Measurements from ENCODE around the gene SVEP1.

The SVEP1 gene

GRCh38 chr9:110578575-110579033 lies 937 bp downstream of the SVEP1 start:
- Histone ChIP-seq H3K4me2 (ENCODE audit: low read length) (no peak overlapping the region), H3K9ac (ENCODE audit: low read length) (no peak overlapping the region), H3K27ac (ENCODE audit: low read depth, low read length, poor library complexity, severe bottlenecking) (no peak overlapping the region), H3K9me2 (ENCODE audit: low read depth, low read length) (no peaks in the 10 kb centered on the region), H3K4me3 (ENCODE audit: low read depth, low read length, poor library complexity, severe bottlenecking) (no peak overlapping the region), H3K4me1 (ENCODE audit: insufficient read depth, low read length, severe bottlenecking) (no peaks in the 10 kb centered on the region), H2AFZ (ENCODE audit: low read length) (no peak overlapping the region), H3K79me2 (ENCODE audit: insufficient read depth, low read length) (no peaks in the 10 kb centered on the region), H3K9me3 (ENCODE audit: low read length) (no peaks in the 10 kb centered on the region), H3K27me3 (ENCODE audit: insufficient read depth, low read length) (no peaks in the 10 kb centered on the region), H3K36me3 (ENCODE audit: insufficient read depth, low read length) (no peaks in the 10 kb centered on the region), H3F3A (ENCODE audit: insufficient read depth, low read length) (no peaks in the 10 kb centered on the region), H4K20me1 (ENCODE audit: insufficient read depth, low read length) (no peaks in the 10 kb centered on the region)
- TF ChIP-seq EZH2 (IDR thresholded peaks at IDR 0.05; ENCODE audit: borderline replicate concordance, low read length) (no peak), CTCF (IDR thresholded peaks at IDR 0.05; ENCODE audit: low read length) (no peak)

- H3K36me3 ChIP-seq (ENCODE audit: insufficient read depth, low read length) = no peaks in the 10 kb centered on the region
- no peak overlapping the region for H3K9ac ChIP-seq (ENCODE audit: low read length)
- no peaks in the 10 kb centered on the region for H3K4me1 ChIP-seq (ENCODE audit: insufficient read depth, low read length, severe bottlenecking)
- no peak overlapping the region for H3K4me2 ChIP-seq (ENCODE audit: low read length)
- H3K4me3 ChIP-seq (ENCODE audit: low read depth, low read length, poor library complexity, severe bottlenecking) = no peak overlapping the region
- no peaks in the 10 kb centered on the region for H3K9me3 ChIP-seq (ENCODE audit: low read length)
- no peaks in the 10 kb centered on the region for H3K79me2 ChIP-seq (ENCODE audit: insufficient read depth, low read length)
- no peak overlapping the region for H3K27ac ChIP-seq (ENCODE audit: low read depth, low read length, poor library complexity, severe bottlenecking)
- no peaks in the 10 kb centered on the region for H3K9me2 ChIP-seq (ENCODE audit: low read depth, low read length)
- H3K27me3 ChIP-seq (ENCODE audit: insufficient read depth, low read length) = no peaks in the 10 kb centered on the region
- no peak overlapping the region for H2AFZ ChIP-seq (ENCODE audit: low read length)
- H3F3A ChIP-seq (ENCODE audit: insufficient read depth, low read length) = no peaks in the 10 kb centered on the region
- H4K20me1 ChIP-seq (ENCODE audit: insufficient read depth, low read length) = no peaks in the 10 kb centered on the region
- TF ChIP-seq CTCF (IDR thresholded peaks at IDR 0.05; ENCODE audit: low read length) = no peak
- no peak for TF ChIP-seq EZH2 (IDR thresholded peaks at IDR 0.05; ENCODE audit: borderline replicate concordance, low read length)
Observed at GRCh38 chr9:110575945-110576344, 3.6 kb downstream of the SVEP1 start.

- H3K9me3 ChIP-seq (ENCODE audit: low read length) = no peaks in the 10 kb centered on the region
- no peak overlapping the region for H3K4me2 ChIP-seq (ENCODE audit: low read length)
- no peaks in the 10 kb centered on the region for H3K9me2 ChIP-seq (ENCODE audit: low read depth, low read length)
- H3K9ac ChIP-seq (ENCODE audit: low read length) = no peak overlapping the region
- H3F3A ChIP-seq (ENCODE audit: insufficient read depth, low read length) = no peaks in the 10 kb centered on the region
- no peaks in the 10 kb centered on the region for H3K27me3 ChIP-seq (ENCODE audit: insufficient read depth, low read length)
- TF ChIP-seq EZH2 (IDR thresholded peaks at IDR 0.05; ENCODE audit: borderline replicate concordance, low read length) = no peak
- no peak for TF ChIP-seq CTCF (IDR thresholded peaks at IDR 0.05; ENCODE audit: low read length)
- H4K20me1 ChIP-seq (ENCODE audit: insufficient read depth, low read length) = no peaks in the 10 kb centered on the region
- no peaks in the 10 kb centered on the region for H3K79me2 ChIP-seq (ENCODE audit: insufficient read depth, low read length)
- no peaks in the 10 kb centered on the region for H3K36me3 ChIP-seq (ENCODE audit: insufficient read depth, low read length)
- no peaks in the 10 kb centered on the region for H3K4me1 ChIP-seq (ENCODE audit: insufficient read depth, low read length, severe bottlenecking)
- H3K27ac ChIP-seq (ENCODE audit: low read depth, low read length, poor library complexity, severe bottlenecking) = no peak overlapping the region
- H3K4me3 ChIP-seq (ENCODE audit: low read depth, low read length, poor library complexity, severe bottlenecking) = no peak overlapping the region
- H2AFZ ChIP-seq (ENCODE audit: low read length) = no peak overlapping the region
Observed at GRCh38 chr9:110575169-110575568, 4.4 kb downstream of the SVEP1 start.

Data from OCI-LY1 (cell line).